Endothelial cell of umbilical vein (primary cell): ENCODE data around the gene FAM114A1.

Experiments
- EZH2 ChIP-seq: IDR thresholded peaks from 2 replicates; pipeline ENCODE4 v1.6.1; 2012; ENCODE audit warnings: borderline replicate concordance, low read depth, mild to moderate bottlenecking, moderate library complexity, low read length, inconsistent platforms; ENCODE audit not compliant: severe bottlenecking
- FOS ChIP-seq: IDR thresholded peaks from 2 replicates; pipeline ENCODE4 v1.6.1; 2011; ENCODE audit warnings: mild to moderate bottlenecking, low read length, moderate library complexity, borderline replicate concordance; ENCODE audit not compliant: insufficient read depth
- MYC ChIP-seq: IDR thresholded peaks from one replicate; pipeline ENCODE4 v1.6.1; 2011; ENCODE audit warnings: mild to moderate bottlenecking, low read depth, low read length
- POLR2A ChIP-seq: IDR thresholded peaks from 2 replicates; pipeline ENCODE4 v1.6.1; 2012; ENCODE audit warnings: low read depth, mild to moderate bottlenecking, control low read depth, low read length
- POLR2AphosphoS5 ChIP-seq: IDR thresholded peaks from 2 replicates; pipeline ENCODE4 v1.6.1; 2012; ENCODE audit warnings: low read depth, mild to moderate bottlenecking, control low read depth, low read length, moderate library complexity; ENCODE audit not compliant: insufficient read depth
- TF ChIP-seq, protein P1 (sequence below), 2 donors: IDR thresholded peaks; 1 replicate in 1 of 2; 2 replicates in 1 of 2; pipeline ENCODE4 v1.5.1; 2011; ENCODE audit warnings: low read length in 2 of 2, mild to moderate bottlenecking in 2 of 2, moderate library complexity in 2 of 2, control low read depth in 1 of 2, inconsistent platforms in 1 of 2, low read depth in 1 of 2; ENCODE audit not compliant: insufficient read depth in 1 of 2; ENCODE audit errors: extremely low read depth in 1 of 2
- TF ChIP-seq, protein P2 (sequence below): IDR thresholded peaks from 2 replicates; pipeline ENCODE4 v1.6.1; 2011; ENCODE audit not compliant: insufficient read depth, insufficient read length

DNA sequence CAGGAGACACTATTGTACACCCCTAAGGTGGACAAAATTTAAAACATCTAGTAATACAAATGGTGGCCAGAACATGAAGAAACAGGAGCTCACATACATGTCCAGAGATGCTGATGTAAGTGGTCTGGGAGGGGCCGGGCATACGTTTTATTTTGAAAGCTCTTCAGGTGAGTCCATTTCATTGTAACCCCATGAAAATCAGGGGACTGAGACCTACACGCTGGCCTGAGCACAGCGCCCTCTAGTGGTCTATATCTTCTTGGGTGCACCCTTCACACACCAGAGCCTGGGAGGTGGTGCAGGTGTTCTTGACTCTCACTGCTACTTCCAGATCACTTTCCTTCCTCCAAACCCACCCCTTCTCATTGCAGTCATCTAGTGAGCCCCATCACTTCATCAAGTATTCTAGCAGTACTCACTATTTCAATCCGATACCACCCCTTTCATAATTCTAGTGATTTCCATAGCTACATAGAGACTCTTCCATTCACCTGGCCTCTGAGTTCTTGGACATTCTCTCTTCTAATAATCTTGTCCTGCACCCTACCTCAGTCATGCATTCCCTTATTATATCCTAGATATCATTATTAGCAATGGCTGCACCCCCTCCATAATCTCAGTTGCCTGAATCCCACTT lies 6.7 kb upstream of the FAM114A1 start:
- TF ChIP-seq, protein P1, sequence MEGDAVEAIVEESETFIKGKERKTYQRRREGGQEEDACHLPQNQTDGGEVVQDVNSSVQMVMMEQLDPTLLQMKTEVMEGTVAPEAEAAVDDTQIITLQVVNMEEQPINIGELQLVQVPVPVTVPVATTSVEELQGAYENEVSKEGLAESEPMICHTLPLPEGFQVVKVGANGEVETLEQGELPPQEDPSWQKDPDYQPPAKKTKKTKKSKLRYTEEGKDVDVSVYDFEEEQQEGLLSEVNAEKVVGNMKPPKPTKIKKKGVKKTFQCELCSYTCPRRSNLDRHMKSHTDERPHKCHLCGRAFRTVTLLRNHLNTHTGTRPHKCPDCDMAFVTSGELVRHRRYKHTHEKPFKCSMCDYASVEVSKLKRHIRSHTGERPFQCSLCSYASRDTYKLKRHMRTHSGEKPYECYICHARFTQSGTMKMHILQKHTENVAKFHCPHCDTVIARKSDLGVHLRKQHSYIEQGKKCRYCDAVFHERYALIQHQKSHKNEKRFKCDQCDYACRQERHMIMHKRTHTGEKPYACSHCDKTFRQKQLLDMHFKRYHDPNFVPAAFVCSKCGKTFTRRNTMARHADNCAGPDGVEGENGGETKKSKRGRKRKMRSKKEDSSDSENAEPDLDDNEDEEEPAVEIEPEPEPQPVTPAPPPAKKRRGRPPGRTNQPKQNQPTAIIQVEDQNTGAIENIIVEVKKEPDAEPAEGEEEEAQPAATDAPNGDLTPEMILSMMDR (IDR thresholded peaks at IDR 0.05; ENCODE audit: extremely low read depth in 1 of 2, insufficient read depth in 1 of 2, low read depth in 1 of 2, low read length in 2 of 2) = peak; percentile 75 to 82
- TF ChIP-seq MYC (no peak), POLR2A (no peak), EZH2 (no peak), POLR2AphosphoS5 (no peak), FOS (no peak)
- TF ChIP-seq, protein P2, sequence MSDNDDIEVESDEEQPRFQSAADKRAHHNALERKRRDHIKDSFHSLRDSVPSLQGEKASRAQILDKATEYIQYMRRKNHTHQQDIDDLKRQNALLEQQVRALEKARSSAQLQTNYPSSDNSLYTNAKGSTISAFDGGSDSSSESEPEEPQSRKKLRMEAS = no peak
